ENCODE results near the gene RETREG2.

- TF ChIP-seq CTCF (IDR thresholded peaks at IDR 0.05) (no peak), POLR2A (IDR thresholded peaks at IDR 0.05) (no peak)
Measured at GRCh38 chr2:219149667-219150066, 28.4 kb upstream of the RETREG2 start.

Measured in right lobe of liver (tissue), 4 donors.